Ascending aorta (tissue), 2 donors: Measurements from ENCODE around the gene PDE9A. TPM values are rescaled to one million over a fixed set of nuclear protein-coding genes. Genes with fewer than 3 reads are reported as not detected.

ENCODE experiments used
- DNase-seq, 2 donors: peaks; one replicate each; pipeline ENCODE4 v3.0.0-alpha.2; 2019; ENCODE audit warnings: low spot score in 2 of 2
- H3K27ac ChIP-seq, 2 donors: fragments of 200-600 bp; sonication (generic); one replicate each; pipeline ENCODE4 v1.5.1; 2016 to 2017; ENCODE audit warnings: mild to moderate bottlenecking in 1 of 2
- H3K27me3 ChIP-seq: fragments of 200-600 bp; sonication (generic); one replicate; pipeline ENCODE4 v1.5.1; 2017
- H3K36me3 ChIP-seq, 2 donors: fragments of 200-600 bp; sonication (generic); one replicate each; pipeline ENCODE4 v1.5.1; 2016
- H3K4me1 ChIP-seq, 2 donors: fragments of 200-600 bp; sonication (generic); one replicate each; pipeline ENCODE4 v1.5.1; 2016 to 2017; ENCODE audit warnings: mild to moderate bottlenecking in 1 of 2
- H3K4me3 ChIP-seq, 2 donors: fragments of 200-600 bp; sonication (generic); one replicate each; pipeline ENCODE4 v1.5.1; 2016 to 2017; ENCODE audit warnings: mild to moderate bottlenecking in 1 of 2
- H3K9me3 ChIP-seq, 2 donors: fragments of 200-600 bp; sonication (generic); one replicate each; pipeline ENCODE4 v1.5.1; 2016
- intact Hi-C: fragments of 100-400 bp; cut with DNase I; formaldehyde crosslinking; loops from one replicate; pipeline ENCODE4 v1.15.1; 2023
- total RNA-seq: library from RNA; depleted of rRNA; stranded (reverse); fragments of >200 nt; gene quantifications from one replicate; pipeline ENCODE4 v1.1.0, GENCODE V29; 2016
- TF ChIP-seq, protein P1 (sequence below), 3 experiments: fragments of 200-600 bp in 2 of 3; fragments of 450-650 bp in 1 of 3; sonication (generic) in 2 of 3; IDR thresholded peaks; one replicate each; pipeline ENCODE4 v1.5.1; 2016 to 2019; ENCODE audit warnings: antibody characterized with exemption in 3 of 3, mild to moderate bottlenecking in 1 of 3, moderate library complexity in 1 of 3

PDE9A gene
- total RNA-seq, 1 donor from 2014 or later = 2.2 TPM

DNA sequence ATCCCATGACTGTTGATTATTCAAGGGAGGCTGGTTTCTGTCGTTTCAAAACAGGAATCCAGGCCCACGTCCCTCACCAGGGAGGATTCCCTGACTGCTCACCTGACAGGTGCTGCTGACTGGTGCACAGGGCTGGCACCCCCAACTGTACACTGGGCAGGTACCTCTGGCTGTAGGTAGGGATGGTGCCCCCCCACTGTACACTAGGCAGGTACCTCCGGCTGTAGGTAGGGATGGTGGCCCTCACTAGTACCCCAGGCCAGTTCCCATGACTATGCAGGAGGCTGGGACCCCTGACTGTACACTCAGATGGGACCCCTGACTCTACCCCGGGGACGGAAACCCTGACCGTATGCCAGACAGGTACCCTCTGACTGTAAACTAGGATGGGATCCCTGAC is 33.6 kb upstream of the PDE9A start:
- Histone ChIP-seq H3K27me3 (no peaks in the 10 kb centered on the region), H3K9me3 (no peaks in the 10 kb centered on the region), H3K36me3 (no peaks in the 10 kb centered on the region), H3K27ac (no peak overlapping the region), H3K4me1 (no peaks in the 10 kb centered on the region), H3K4me3 (no peak overlapping the region)
- intact Hi-C loops = no loop called here
- TF ChIP-seq, protein P1, sequence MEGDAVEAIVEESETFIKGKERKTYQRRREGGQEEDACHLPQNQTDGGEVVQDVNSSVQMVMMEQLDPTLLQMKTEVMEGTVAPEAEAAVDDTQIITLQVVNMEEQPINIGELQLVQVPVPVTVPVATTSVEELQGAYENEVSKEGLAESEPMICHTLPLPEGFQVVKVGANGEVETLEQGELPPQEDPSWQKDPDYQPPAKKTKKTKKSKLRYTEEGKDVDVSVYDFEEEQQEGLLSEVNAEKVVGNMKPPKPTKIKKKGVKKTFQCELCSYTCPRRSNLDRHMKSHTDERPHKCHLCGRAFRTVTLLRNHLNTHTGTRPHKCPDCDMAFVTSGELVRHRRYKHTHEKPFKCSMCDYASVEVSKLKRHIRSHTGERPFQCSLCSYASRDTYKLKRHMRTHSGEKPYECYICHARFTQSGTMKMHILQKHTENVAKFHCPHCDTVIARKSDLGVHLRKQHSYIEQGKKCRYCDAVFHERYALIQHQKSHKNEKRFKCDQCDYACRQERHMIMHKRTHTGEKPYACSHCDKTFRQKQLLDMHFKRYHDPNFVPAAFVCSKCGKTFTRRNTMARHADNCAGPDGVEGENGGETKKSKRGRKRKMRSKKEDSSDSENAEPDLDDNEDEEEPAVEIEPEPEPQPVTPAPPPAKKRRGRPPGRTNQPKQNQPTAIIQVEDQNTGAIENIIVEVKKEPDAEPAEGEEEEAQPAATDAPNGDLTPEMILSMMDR (IDR thresholded peaks at IDR 0.05) = no peak
- no peak for DNase-seq

DNA sequence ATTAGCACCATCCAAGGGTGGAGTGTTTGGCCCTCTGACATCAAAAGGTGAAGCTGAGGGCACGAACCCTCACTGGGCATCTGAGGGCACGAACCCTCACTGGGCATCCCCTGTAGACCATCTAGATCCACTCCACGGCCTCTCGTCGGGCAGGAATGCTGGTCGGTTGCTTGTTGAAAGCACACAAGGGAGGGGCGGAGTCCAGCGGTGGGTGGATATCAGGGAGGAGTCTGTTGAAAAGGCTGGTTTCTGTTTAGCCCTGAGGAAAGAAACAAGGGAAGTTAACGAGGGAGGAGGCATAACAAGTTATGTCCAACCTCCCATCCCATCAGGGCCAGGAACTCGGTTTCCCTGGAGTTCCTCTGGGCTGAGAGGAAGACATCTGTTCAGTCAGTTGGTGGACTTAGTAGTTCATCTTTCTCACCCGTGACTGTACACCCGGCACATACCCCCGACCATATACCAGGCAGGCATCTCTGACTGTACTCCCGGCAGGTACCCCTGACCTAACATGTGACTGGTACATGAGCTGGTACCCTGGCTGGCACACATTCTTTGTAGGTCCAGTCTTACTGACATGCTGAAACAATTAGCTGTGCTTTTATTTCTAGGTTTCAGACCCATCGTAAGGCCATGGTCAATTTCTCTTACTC is 32.1 kb upstream of the PDE9A start:
- H3K27ac ChIP-seq = no peak overlapping the region

DNA sequence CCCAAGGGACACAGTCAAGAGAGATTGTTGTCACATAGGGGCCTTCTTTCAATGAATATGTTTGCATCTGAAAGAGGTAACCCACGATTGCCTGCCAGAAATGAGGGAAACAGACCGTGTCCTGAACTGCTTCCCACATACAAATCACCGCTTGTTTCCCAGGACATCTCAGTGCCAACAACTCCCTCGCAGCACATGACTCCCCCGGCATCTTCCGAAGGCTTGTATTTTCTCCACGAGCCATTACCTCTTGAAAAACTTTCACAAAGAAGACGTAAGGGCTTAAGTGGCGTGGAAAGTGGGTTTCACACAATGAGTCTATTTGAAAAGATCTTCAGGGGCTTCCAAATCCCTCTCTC is 31.6 kb upstream of the PDE9A start:
- Histone ChIP-seq H3K4me3 (no peak overlapping the region), H3K36me3 (no peaks in the 10 kb centered on the region), H3K27ac (no peak overlapping the region), H3K4me1 (no peaks in the 10 kb centered on the region), H3K9me3 (no peaks in the 10 kb centered on the region), H3K27me3 (no peaks in the 10 kb centered on the region)
- intact Hi-C loops = no loop called here
- TF ChIP-seq, protein P1 (IDR thresholded peaks at IDR 0.05) = no peak
- DNase-seq = no peak

More for the DNA sequence above, 32.1 kb upstream of the PDE9A start:
- DNase-seq = no peak
- TF ChIP-seq, protein P1 (IDR thresholded peaks at IDR 0.05) = no peak
- Histone ChIP-seq H3K4me1 (no peaks in the 10 kb centered on the region), H3K9me3 (no peaks in the 10 kb centered on the region), H3K36me3 (no peaks in the 10 kb centered on the region), H3K4me3 (no peak overlapping the region), H3K27me3 (no peaks in the 10 kb centered on the region)
- intact Hi-C loops = no loop called here

GRCh38 chr21:42622284-42622683 is 31.1 kb upstream of the PDE9A start:
- Histone ChIP-seq H3K9me3 (no peaks in the 10 kb centered on the region), H3K27me3 (no peaks in the 10 kb centered on the region), H3K4me1 (no peaks in the 10 kb centered on the region), H3K27ac (no peak overlapping the region), H3K36me3 (no peaks in the 10 kb centered on the region), H3K4me3 (no peak overlapping the region)
- DNase-seq = no peak
- intact Hi-C loops = no loop called here
- TF ChIP-seq, protein P1 (IDR thresholded peaks at IDR 0.05) = no peak

DNA sequence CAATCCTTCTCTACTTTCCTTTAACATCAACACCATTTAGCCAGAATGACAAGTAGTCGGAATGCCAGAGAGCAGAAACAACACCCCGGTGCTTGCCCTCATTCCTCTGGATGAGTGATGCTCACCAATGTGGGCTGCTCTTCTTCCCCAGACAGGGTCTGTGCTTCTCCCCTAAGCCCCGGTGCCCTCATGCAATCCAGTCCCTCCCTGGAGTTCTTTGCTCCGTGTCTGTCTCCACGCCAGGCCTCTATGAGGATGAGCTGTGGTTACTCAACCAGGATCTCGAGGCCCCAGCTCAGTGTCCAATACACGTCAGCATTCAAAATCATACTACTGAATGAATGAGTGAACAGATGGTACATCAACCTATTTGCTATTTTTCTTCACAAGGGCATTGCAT is 29.7 kb upstream of the PDE9A start:
- no peaks in the 10 kb centered on the region for H3K4me1 ChIP-seq
- no peak overlapping the region for H3K4me3 ChIP-seq
- H3K27me3 ChIP-seq = no peaks in the 10 kb centered on the region
- H3K27ac ChIP-seq = no peak overlapping the region
- TF ChIP-seq, protein P1 (IDR thresholded peaks at IDR 0.05) = no peak
- H3K9me3 ChIP-seq = no peaks in the 10 kb centered on the region
- no peak for DNase-seq
- H3K36me3 ChIP-seq = no peaks in the 10 kb centered on the region
- intact Hi-C loops = no loop called here
